Large intestine (tissue), 3 donors: Measurements from ENCODE around the gene SH2D7. TPM values are rescaled to one million over a fixed set of nuclear protein-coding genes. Genes with fewer than 3 reads are reported as not detected.

Source experiments
- DNase-seq, 2 donors: peaks; one replicate each; pipeline versions ENCODE4 v3.0.0 to v3.0.0-alpha.2; 2013
- H3K27ac ChIP-seq: one replicate; pipeline ENCODE4 v1.5.1; 2013; ENCODE audit warnings: low read length
- H3K27me3 ChIP-seq: 2 replicates; pipeline ENCODE4 v1.6.1; 2013; ENCODE audit warnings: low read length; ENCODE audit not compliant: control insufficient read depth, insufficient read depth
- H3K36me3 ChIP-seq: 2 replicates; pipeline ENCODE4 v1.6.1; 2013; ENCODE audit warnings: low read length; ENCODE audit not compliant: control insufficient read depth, insufficient read depth
- H3K4me1 ChIP-seq: one replicate; pipeline ENCODE4 v1.6.1; 2013; ENCODE audit warnings: low read length; ENCODE audit not compliant: control insufficient read depth, insufficient read depth
- H3K4me3 ChIP-seq: one replicate; pipeline ENCODE4 v1.5.1; 2013; ENCODE audit warnings: low read length
- H3K9me3 ChIP-seq: one replicate; pipeline ENCODE4 v1.6.1; 2013; ENCODE audit warnings: mild to moderate bottlenecking, low read depth, low read length, moderate library complexity; ENCODE audit not compliant: control insufficient read depth
- WGBS: methylation state at CpG from one replicate; pipeline ENCODE4 v1.1.5; 2013; ENCODE audit warnings: low lambda C conversion rate; ENCODE audit not compliant: insufficient coverage; 5-methylcytosine and 5-hydroxymethylcytosine counted together
- polyA plus RNA-seq: library from polyadenylated mRNA; unstranded; fragments of 120-200 nt; gene quantifications from one replicate; pipeline ENCODE4 v1.2.1, GENCODE V29; 2013

The SH2D7 gene
- polyA plus RNA-seq, 1 donor: 2.6 TPM

GRCh38 chr15:78051596-78051995 lies 40.8 kb upstream of the SH2D7 start:
- H3K27ac ChIP-seq: peak overlapping the region; percentile 76
- H3K9me3 ChIP-seq: no peaks in the 10 kb centered on the region
- peaks cover 21% of the 10 kb centered on the region for H3K36me3 ChIP-seq
- H3K27me3 ChIP-seq: no peaks in the 10 kb centered on the region
- DNase-seq: no peak
- no CpG with 5 or more reads among the region's 3 CpGs for WGBS
- no peak overlapping the region for H3K4me3 ChIP-seq
- H3K4me1 ChIP-seq: peaks cover 76% of the 10 kb centered on the region

- Histone ChIP-seq H3K4me3 (no peak overlapping the region), H3K27me3 (no peaks in the 10 kb centered on the region), H3K27ac (peak overlapping the region; percentile 76), H3K4me1 (peaks cover 76% of the 10 kb centered on the region), H3K36me3 (peaks cover 21% of the 10 kb centered on the region), H3K9me3 (no peaks in the 10 kb centered on the region)
- peak; percentile 69 to 91 for DNase-seq
Observed at GRCh38 chr15:78052001-78052401, 40.4 kb upstream of the SH2D7 start.

GRCh38 chr15:78052545-78052944 lies 39.8 kb upstream of the SH2D7 start:
- Histone ChIP-seq H3K36me3 (peaks cover 18% of the 10 kb centered on the region), H3K4me1 (peaks cover 78% of the 10 kb centered on the region), H3K27ac (peak overlapping the region; percentile 76), H3K27me3 (no peaks in the 10 kb centered on the region), H3K4me3 (no peak overlapping the region), H3K9me3 (no peaks in the 10 kb centered on the region)
- WGBS: no CpG with 5 or more reads among the region's 5 CpGs
- no peak for DNase-seq

- peaks cover 11% of the 10 kb centered on the region for H3K36me3 ChIP-seq
- H3K27me3 ChIP-seq: no peaks in the 10 kb centered on the region
- DNase-seq: no peak
- no peaks in the 10 kb centered on the region for H3K9me3 ChIP-seq
- WGBS: 100% methylated on average over 1 of the region's 2 CpGs
- no peak overlapping the region for H3K4me3 ChIP-seq
- H3K27ac ChIP-seq: no peak overlapping the region
- peaks cover 82% of the 10 kb centered on the region for H3K4me1 ChIP-seq
Observed at GRCh38 chr15:78054518-78054917, 37.8 kb upstream of the SH2D7 start.

GRCh38 chr15:78054966-78055365 lies 37.4 kb upstream of the SH2D7 start:
- no peak overlapping the region for H3K27ac ChIP-seq
- no peak overlapping the region for H3K4me3 ChIP-seq
- H3K9me3 ChIP-seq: no peaks in the 10 kb centered on the region
- H3K4me1 ChIP-seq: peaks cover 80% of the 10 kb centered on the region
- no peaks in the 10 kb centered on the region for H3K27me3 ChIP-seq
- WGBS: no CpG with 5 or more reads among the region's 1 CpG
- no peak for DNase-seq
- H3K36me3 ChIP-seq: peaks cover 11% of the 10 kb centered on the region

GRCh38 chr15:78055919-78056713 lies 36.2 kb upstream of the SH2D7 start:
- no peak overlapping the region for H3K4me3 ChIP-seq

GRCh38 chr15:78056714-78057269 lies 35.6 kb upstream of the SH2D7 start:
- no CpG with 5 or more reads among the region's 2 CpGs for WGBS
- peak in 1 of 2 donors; percentile 50 for DNase-seq
- Histone ChIP-seq H3K27me3 (no peaks in the 10 kb centered on the region), H3K9me3 (no peaks in the 10 kb centered on the region), H3K4me1 (peaks cover 64% of the 10 kb centered on the region), H3K27ac (peak overlapping the region; percentile 66), H3K36me3 (peaks cover 11% of the 10 kb centered on the region), H3K4me3 (no peak overlapping the region)

More at GRCh38 chr15:78055919-78056713, 36.2 kb upstream of the SH2D7 start:
- no CpG with 5 or more reads among the region's 2 CpGs for WGBS
- peak in 1 of 2 donors; percentile 74 for DNase-seq
- Histone ChIP-seq H3K27ac (peak overlapping the region; percentile 66), H3K4me1 (peaks cover 69% of the 10 kb centered on the region), H3K9me3 (no peaks in the 10 kb centered on the region), H3K36me3 (peaks cover 11% of the 10 kb centered on the region), H3K27me3 (no peaks in the 10 kb centered on the region)

GRCh38 chr15:78057803-78058202 lies 34.6 kb upstream of the SH2D7 start:
- Histone ChIP-seq H3K9me3 (no peaks in the 10 kb centered on the region), H3K27me3 (no peaks in the 10 kb centered on the region), H3K36me3 (peaks cover 11% of the 10 kb centered on the region), H3K4me1 (peaks cover 62% of the 10 kb centered on the region), H3K27ac (peak overlapping the region; percentile 66), H3K4me3 (no peak overlapping the region)
- WGBS: 100% methylated on average over 1 of the region's 5 CpGs
- DNase-seq: no peak

- Histone ChIP-seq H3K4me1 (peaks cover 57% of the 10 kb centered on the region), H3K9me3 (no peaks in the 10 kb centered on the region), H3K36me3 (peaks cover 5% of the 10 kb centered on the region), H3K27me3 (no peaks in the 10 kb centered on the region), H3K27ac (no peak overlapping the region), H3K4me3 (no peak overlapping the region)
- DNase-seq: no peak
- WGBS: no CpG with 5 or more reads among the region's 10 CpGs
Observed at GRCh38 chr15:78058401-78058935, 33.9 kb upstream of the SH2D7 start.

- Histone ChIP-seq H3K9me3 (no peaks in the 10 kb centered on the region), H3K4me3 (no peak overlapping the region), H3K36me3 (no peaks in the 10 kb centered on the region), H3K4me1 (peaks cover 59% of the 10 kb centered on the region), H3K27ac (no peak overlapping the region), H3K27me3 (no peaks in the 10 kb centered on the region)
- no peak for DNase-seq
- WGBS: no CpG with 5 or more reads among the region's 3 CpGs
Observed at GRCh38 chr15:78059110-78059839, 33.1 kb upstream of the SH2D7 start.
